Testis (tissue), 2 donors: Measurements from ENCODE around the gene PKP2.

Source experiments
- CTCF ChIP-seq, 3 experiments: fragments of 450-650 bp in 2 of 3; fragments of 200-600 bp in 1 of 3; sonication (generic) in 1 of 3; IDR thresholded peaks; one replicate each; pipeline ENCODE4 v1.5.1; 2016 to 2019; ENCODE audit warnings: antibody characterized with exemption in 3 of 3, mild to moderate bottlenecking in 2 of 3, moderate library complexity in 1 of 3
- POLR2A ChIP-seq: fragments of 450-650 bp; IDR thresholded peaks from one replicate; pipeline ENCODE4 v1.6.1; 2017; ENCODE audit warnings: antibody characterized with exemption, mild to moderate bottlenecking, moderate library complexity

GRCh38 chr12:32809196-32809595, 87.4 kb downstream of the PKP2 start:
- TF ChIP-seq CTCF (IDR thresholded peaks at IDR 0.05) (no peak), POLR2A (no peak)
